Measurements from ENCODE around the gene CYP24A1.

Gene CYP24A1

GRCh38 chr20:54140486-54140885 lies 33.3 kb downstream of the CYP24A1 start:
- Histone ChIP-seq H4K20me1 (ENCODE audit: insufficient read depth, low read length) (no peaks in the 10 kb centered on the region), H3K4me3 (ENCODE audit: low read depth, low read length, poor library complexity, severe bottlenecking) (no peak overlapping the region), H3K79me2 (ENCODE audit: insufficient read depth, low read length) (no peaks in the 10 kb centered on the region), H3K9ac (ENCODE audit: low read length) (no peak overlapping the region), H3K9me2 (ENCODE audit: low read depth, low read length) (no peaks in the 10 kb centered on the region), H2AFZ (ENCODE audit: low read length) (no peak overlapping the region), H3K27ac (ENCODE audit: low read depth, low read length, poor library complexity, severe bottlenecking) (no peak overlapping the region), H3K9me3 (ENCODE audit: low read length) (no peaks in the 10 kb centered on the region), H3K36me3 (ENCODE audit: insufficient read depth, low read length) (no peaks in the 10 kb centered on the region), H3K4me2 (ENCODE audit: low read length) (no peak overlapping the region), H3K4me1 (ENCODE audit: insufficient read depth, low read length, severe bottlenecking) (no peaks in the 10 kb centered on the region), H3K27me3 (ENCODE audit: insufficient read depth, low read length) (no peaks in the 10 kb centered on the region), H3F3A (ENCODE audit: insufficient read depth, low read length) (no peaks in the 10 kb centered on the region)
- TF ChIP-seq, protein P1, sequence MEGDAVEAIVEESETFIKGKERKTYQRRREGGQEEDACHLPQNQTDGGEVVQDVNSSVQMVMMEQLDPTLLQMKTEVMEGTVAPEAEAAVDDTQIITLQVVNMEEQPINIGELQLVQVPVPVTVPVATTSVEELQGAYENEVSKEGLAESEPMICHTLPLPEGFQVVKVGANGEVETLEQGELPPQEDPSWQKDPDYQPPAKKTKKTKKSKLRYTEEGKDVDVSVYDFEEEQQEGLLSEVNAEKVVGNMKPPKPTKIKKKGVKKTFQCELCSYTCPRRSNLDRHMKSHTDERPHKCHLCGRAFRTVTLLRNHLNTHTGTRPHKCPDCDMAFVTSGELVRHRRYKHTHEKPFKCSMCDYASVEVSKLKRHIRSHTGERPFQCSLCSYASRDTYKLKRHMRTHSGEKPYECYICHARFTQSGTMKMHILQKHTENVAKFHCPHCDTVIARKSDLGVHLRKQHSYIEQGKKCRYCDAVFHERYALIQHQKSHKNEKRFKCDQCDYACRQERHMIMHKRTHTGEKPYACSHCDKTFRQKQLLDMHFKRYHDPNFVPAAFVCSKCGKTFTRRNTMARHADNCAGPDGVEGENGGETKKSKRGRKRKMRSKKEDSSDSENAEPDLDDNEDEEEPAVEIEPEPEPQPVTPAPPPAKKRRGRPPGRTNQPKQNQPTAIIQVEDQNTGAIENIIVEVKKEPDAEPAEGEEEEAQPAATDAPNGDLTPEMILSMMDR (IDR thresholded peaks at IDR 0.05; ENCODE audit: low read length) = no peak
- no peak for TF ChIP-seq EZH2 (IDR thresholded peaks at IDR 0.05; ENCODE audit: borderline replicate concordance, low read length)

- Histone ChIP-seq H3K4me3 (ENCODE audit: low read depth, low read length, poor library complexity, severe bottlenecking) (no peak overlapping the region), H3K4me2 (ENCODE audit: low read length) (no peak overlapping the region), H3K9me2 (ENCODE audit: low read depth, low read length) (no peaks in the 10 kb centered on the region), H3K27me3 (ENCODE audit: insufficient read depth, low read length) (no peaks in the 10 kb centered on the region), H3K36me3 (ENCODE audit: insufficient read depth, low read length) (no peaks in the 10 kb centered on the region), H3K9me3 (ENCODE audit: low read length) (no peaks in the 10 kb centered on the region), H3K27ac (ENCODE audit: low read depth, low read length, poor library complexity, severe bottlenecking) (no peak overlapping the region), H2AFZ (ENCODE audit: low read length) (no peak overlapping the region), H3F3A (ENCODE audit: insufficient read depth, low read length) (no peaks in the 10 kb centered on the region), H4K20me1 (ENCODE audit: insufficient read depth, low read length) (no peaks in the 10 kb centered on the region), H3K9ac (ENCODE audit: low read length) (no peak overlapping the region), H3K79me2 (ENCODE audit: insufficient read depth, low read length) (no peaks in the 10 kb centered on the region), H3K4me1 (ENCODE audit: insufficient read depth, low read length, severe bottlenecking) (no peaks in the 10 kb centered on the region)
- TF ChIP-seq, protein P1 (IDR thresholded peaks at IDR 0.05; ENCODE audit: low read length) = no peak
- no peak for TF ChIP-seq EZH2 (IDR thresholded peaks at IDR 0.05; ENCODE audit: borderline replicate concordance, low read length)
These were observed 33.7 kb downstream of the CYP24A1 start for GRCh38 chr20:54140067-54140466.

DNA sequence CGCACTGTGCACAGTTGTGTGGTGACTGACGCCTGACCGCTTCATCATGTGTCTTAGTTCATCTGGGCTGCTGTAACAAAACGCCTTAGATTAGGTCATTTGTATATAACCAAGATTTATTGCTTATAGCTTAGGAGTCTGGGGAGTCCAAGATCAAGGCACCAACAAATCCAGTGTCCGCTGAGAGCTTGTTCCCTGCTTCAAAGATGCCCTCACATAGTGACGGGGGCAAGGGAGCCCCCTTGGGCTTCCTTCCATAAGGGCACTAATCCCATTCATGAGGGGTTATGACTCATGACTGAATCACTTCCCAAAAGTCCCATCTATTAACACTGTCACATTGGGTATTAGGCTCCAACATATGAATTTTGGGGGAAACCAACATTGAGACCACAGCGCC lies 34.6 kb downstream of the CYP24A1 start:
- Histone ChIP-seq H3K4me1 (ENCODE audit: insufficient read depth, low read length, severe bottlenecking) (no peaks in the 10 kb centered on the region), H3K36me3 (ENCODE audit: insufficient read depth, low read length) (no peaks in the 10 kb centered on the region), H4K20me1 (ENCODE audit: insufficient read depth, low read length) (no peaks in the 10 kb centered on the region), H3K27me3 (ENCODE audit: insufficient read depth, low read length) (no peaks in the 10 kb centered on the region), H2AFZ (ENCODE audit: low read length) (no peak overlapping the region), H3K4me3 (ENCODE audit: low read depth, low read length, poor library complexity, severe bottlenecking) (no peak overlapping the region), H3K9me2 (ENCODE audit: low read depth, low read length) (no peaks in the 10 kb centered on the region), H3K27ac (ENCODE audit: low read depth, low read length, poor library complexity, severe bottlenecking) (no peak overlapping the region), H3F3A (ENCODE audit: insufficient read depth, low read length) (no peaks in the 10 kb centered on the region), H3K4me2 (ENCODE audit: low read length) (no peak overlapping the region), H3K9me3 (ENCODE audit: low read length) (no peaks in the 10 kb centered on the region), H3K79me2 (ENCODE audit: insufficient read depth, low read length) (no peaks in the 10 kb centered on the region), H3K9ac (ENCODE audit: low read length) (no peak overlapping the region)
- TF ChIP-seq, protein P1 (IDR thresholded peaks at IDR 0.05; ENCODE audit: low read length) = no peak
- TF ChIP-seq EZH2 (IDR thresholded peaks at IDR 0.05; ENCODE audit: borderline replicate concordance, low read length) = no peak
